Ovary (tissue), 9 donors: ENCODE data around the gene IQSEC2. TPM values are rescaled to one million over a fixed set of nuclear protein-coding genes. Genes with fewer than 3 reads are reported as not detected.

ENCODE experiments used
- DNase-seq, 5 donors: peaks; one replicate each; pipeline ENCODE4 v3.0.0-alpha.2; 2019 to 2020
- H3K27ac ChIP-seq, 2 donors: fragments of 200-600 bp; one replicate each; pipeline versions ENCODE4 v1.5.1 to v1.8.0; 2019 to 2022
- H3K27me3 ChIP-seq: fragments of 200-600 bp; one replicate; pipeline ENCODE4 v1.8.0; 2022
- H3K36me3 ChIP-seq: fragments of 200-600 bp; sonication (generic); one replicate; pipeline ENCODE4 v1.5.1; 2019
- H3K4me1 ChIP-seq: one replicate; pipeline ENCODE4 v1.8.1; 2013; ENCODE audit warnings: mild to moderate bottlenecking, moderate library complexity; ENCODE audit not compliant: insufficient read depth
- H3K4me3 ChIP-seq: fragments of 200-600 bp; sonication (generic); one replicate; pipeline ENCODE4 v1.5.1; 2017
- H3K9me3 ChIP-seq, 2 donors: fragments of 200-600 bp in 1 of 2; sonication (generic) in 1 of 2; one replicate each; pipeline versions ENCODE4 v1.5.1 to v1.8.1; 2013 to 2019; ENCODE audit warnings: mild to moderate bottlenecking in 1 of 2, moderate library complexity in 1 of 2
- CTCF ChIP-seq, 3 donors: fragments of 450-650 bp in 2 of 3; fragments of 200-600 bp in 1 of 3; IDR thresholded peaks; one replicate each; pipeline versions ENCODE4 v1.5.1 to v1.8.0; 2016 to 2022; ENCODE audit warnings: antibody characterized with exemption in 3 of 3, mild to moderate bottlenecking in 1 of 3
- EP300 ChIP-seq: sonication (generic); formaldehyde crosslinking; IDR thresholded peaks from one replicate; pipeline ENCODE4 v1.6.1; 2017; ENCODE audit warnings: antibody characterized with exemption
- POLR2A ChIP-seq: fragments of 450-650 bp; IDR thresholded peaks from one replicate; pipeline ENCODE4 v1.6.1; 2017; ENCODE audit warnings: antibody characterized with exemption, mild to moderate bottlenecking, moderate library complexity
- WGBS, 3 donors: extraction: QIAGEN DNeasy Blood & Tissue Kit in 1 of 3; methylation state at CpG; one replicate each; pipeline versions ENCODE4 v1.1.5 to v1.1.7; 2013 to 2017; 5-methylcytosine and 5-hydroxymethylcytosine counted together
- intact Hi-C, 4 donors: fragments of 100-400 bp; cut with DNase I; formaldehyde crosslinking; loops; one replicate each; pipeline versions ENCODE4 v1.11.0 to v1.15.1; 2022 to 2023
- polyA plus RNA-seq, 2 donors: library from polyadenylated mRNA; stranded (reverse); fragments of 200-250 nt in 1 of 2; fragments of 350-450 nt in 1 of 2; fragmentation: Illumina TruSeq in 1 of 2; extraction: RNeasy Lipid Tissue Mini Kit (QIAGEN cat#74804) in 1 of 2; gene quantifications; one replicate each; pipeline ENCODE4 v1.2.3, GENCODE V29; 2013 to 2014
- total RNA-seq, 7 donors: library from RNA; depleted of rRNA in 2 of 7; stranded (reverse); fragments of >200 nt in 2 of 7; fragmentation: NEBNext Ultra II Directional in 3 of 7; extraction: Animal tissue kit (Norgen Biotek cat#: 25700) in 3 of 7; gene quantifications; one replicate each; pipeline versions ENCODE4 v1.1.0 to v1.2.4, GENCODE V29; 2016 to 2023
- donor health status: DM: no; HTN: no; CAD: no; lungs with moderate emphysema.
- donor health status: DM: no; HTN: no; CAD: no.
- donor health status: Bipolar disorder and iron deficiency.
- donor health status: DM: yes; HTN: yes; CAD: no.
- donor health status: DM: no; HTN: no; CAD: no.
- donor health status: DM: yes; HTN: yes; CAD: no.

Gene IQSEC2
- total and polyA plus RNA-seq, 9 donors, result 8.2 to 20.1 (median 11.9) TPM

DNA sequence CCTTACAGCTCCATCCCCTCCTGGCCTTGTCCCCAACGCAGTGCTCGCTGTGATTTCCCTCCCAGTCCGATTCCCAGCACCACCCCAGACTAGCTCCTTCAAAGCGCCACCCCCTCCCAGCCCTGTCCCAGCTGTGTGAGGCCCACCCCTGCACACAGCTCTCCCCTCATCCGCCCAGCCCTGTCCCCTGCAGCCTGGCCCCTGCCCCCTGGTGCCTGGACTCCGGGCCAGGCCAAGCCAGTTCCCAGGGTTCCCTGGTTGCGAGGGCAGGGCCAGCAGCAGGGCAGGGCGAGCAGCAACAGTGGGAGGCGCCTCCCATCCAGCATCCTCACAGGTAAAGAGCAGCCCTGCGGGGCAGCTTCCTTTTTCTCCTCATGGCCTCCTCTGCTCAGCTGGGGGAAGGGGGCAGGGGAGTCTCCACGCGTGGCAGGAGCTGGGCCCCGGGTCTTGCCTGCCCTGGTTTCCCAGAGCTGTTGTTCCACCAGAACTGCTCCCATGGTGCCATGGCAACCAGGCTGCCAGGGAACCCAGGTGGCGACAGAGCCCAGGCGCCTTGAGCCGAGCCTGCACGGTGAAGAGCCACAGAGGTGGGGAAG is 24.8 kb downstream of the IQSEC2 start:
- H3K27ac ChIP-seq, result no peak overlapping the region
- H3K27me3 ChIP-seq, result no peaks in the 10 kb centered on the region
- intact Hi-C loops, result no loop called here
- H3K9me3 ChIP-seq, result no peaks in the 10 kb centered on the region
- no peak overlapping the region for H3K4me3 ChIP-seq
- H3K4me1 ChIP-seq, result no peaks in the 10 kb centered on the region
- WGBS, 3 donors, result 51 to 57% (median 51%) methylated on average over 17 of the region's 17 CpGs
- H3K36me3 ChIP-seq, result no peaks in the 10 kb centered on the region
- no peak for DNase-seq
- no peak for TF ChIP-seq CTCF (IDR thresholded peaks at IDR 0.05)
- no peak for TF ChIP-seq POLR2A
- no peak for TF ChIP-seq EP300

DNA sequence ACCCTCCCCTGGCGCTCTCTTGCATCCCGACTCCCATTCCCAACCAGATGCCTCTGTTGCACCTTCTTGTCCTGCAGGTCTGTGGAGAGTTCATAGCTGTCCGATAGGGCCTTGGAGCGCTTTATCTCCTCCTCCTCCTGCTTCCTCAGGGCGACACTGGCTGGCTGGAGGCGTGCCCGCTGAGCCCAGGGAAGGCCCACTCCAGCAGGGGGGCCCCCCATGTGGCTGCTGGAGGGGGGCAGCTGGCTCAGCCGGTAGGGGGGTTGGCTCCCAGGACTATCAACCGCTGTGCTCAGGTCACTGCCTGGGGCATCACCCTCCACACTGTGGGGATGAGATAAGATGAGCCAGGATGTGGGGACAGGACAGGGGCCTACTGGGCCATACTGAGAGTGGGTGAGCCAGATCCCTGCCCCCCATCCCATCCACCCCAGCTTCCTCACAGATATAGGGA is 25.6 kb downstream of the IQSEC2 start:
- TF ChIP-seq EP300, result no peak
- WGBS, 3 donors, result 69 to 83% (median 79%) methylated on average over 9 of the region's 9 CpGs
- no peak for DNase-seq
- H3K4me3 ChIP-seq, result no peak overlapping the region
- H3K27ac ChIP-seq, result no peak overlapping the region
- no peaks in the 10 kb centered on the region for H3K9me3 ChIP-seq
- intact Hi-C loops, result no loop called here
- no peaks in the 10 kb centered on the region for H3K4me1 ChIP-seq
- H3K27me3 ChIP-seq, result no peaks in the 10 kb centered on the region
- no peaks in the 10 kb centered on the region for H3K36me3 ChIP-seq

DNA sequence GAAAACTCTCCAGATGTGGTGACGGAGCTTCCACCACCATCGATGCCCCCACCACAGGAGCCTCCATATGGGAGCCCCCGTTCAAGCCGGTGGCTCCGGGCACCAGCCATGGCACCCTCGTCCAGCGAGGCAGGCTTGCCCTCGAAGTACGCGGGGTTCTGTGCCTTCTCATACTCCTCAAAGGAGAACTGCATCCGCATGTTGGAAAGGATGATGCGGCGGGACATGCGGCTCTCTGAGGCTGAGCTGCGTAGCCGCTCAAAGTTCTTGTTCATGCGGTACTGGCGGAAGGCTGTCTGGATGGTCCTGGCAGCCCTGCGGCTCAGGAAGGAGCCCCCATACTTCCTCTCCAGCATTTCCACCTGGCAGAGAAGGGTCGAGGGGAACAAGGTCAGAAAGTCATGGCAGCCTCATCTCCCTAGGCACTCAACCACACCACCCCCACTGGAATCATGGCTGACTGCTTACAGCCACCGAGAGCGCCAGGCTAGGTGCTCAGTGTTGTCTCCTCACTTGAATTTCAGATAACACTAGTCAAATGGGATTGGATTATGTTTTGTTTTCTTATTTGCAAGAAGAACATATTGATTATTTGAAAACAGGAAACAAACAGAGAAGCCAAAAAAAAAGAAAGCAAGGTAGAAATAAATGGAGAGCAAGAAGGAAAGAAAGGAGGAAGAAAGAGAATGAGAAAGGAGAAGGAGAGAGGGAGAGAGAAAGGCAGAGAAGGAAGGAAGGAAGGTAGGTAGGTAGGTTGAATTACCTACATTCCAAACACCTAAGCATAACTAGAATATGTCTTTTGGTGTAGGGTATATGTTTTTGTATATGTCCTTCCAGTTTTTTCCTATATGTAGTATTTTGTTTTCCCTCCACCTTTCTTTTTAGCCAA is 26.6 kb downstream of the IQSEC2 start:
- Histone ChIP-seq H3K9me3 (no peaks in the 10 kb centered on the region), H3K27ac (no peak overlapping the region), H3K4me1 (no peaks in the 10 kb centered on the region), H3K36me3 (no peaks in the 10 kb centered on the region), H3K27me3 (no peaks in the 10 kb centered on the region), H3K4me3 (no peak overlapping the region)
- DNase-seq, result no peak
- no peak for TF ChIP-seq POLR2A
- no peak for TF ChIP-seq EP300
- TF ChIP-seq CTCF (IDR thresholded peaks at IDR 0.05), result no peak
- WGBS, 3 donors, result 85 to 87% (median 85%) methylated on average over 22 of the region's 22 CpGs
- intact Hi-C loops, result no loop called here

- Histone ChIP-seq H3K9me3 (no peaks in the 10 kb centered on the region), H3K4me1 (no peaks in the 10 kb centered on the region), H3K36me3 (no peaks in the 10 kb centered on the region), H3K27me3 (no peaks in the 10 kb centered on the region), H3K4me3 (no peak overlapping the region), H3K27ac (no peak overlapping the region)
- WGBS, 3 donors, result 80 to 89% (median 87%) methylated on average over 3 of the region's 3 CpGs
- TF ChIP-seq CTCF (IDR thresholded peaks at IDR 0.05) (no peak), EP300 (no peak), POLR2A (no peak)
- no peak for DNase-seq
- intact Hi-C loops, result no loop called here
These were observed 27.9 kb downstream of the IQSEC2 start for GRCh38 chrX:53253293-53254020.
